GM21515 (cell line): ENCODE measurements around the gene LDLR.

Experiments used
- ATAC-seq: cut with Tn5 transposase; IDR thresholded peaks from one replicate; pipeline ENCODE4 v1.9.1; 2021; ENCODE audit not compliant: unreplicated experiment

The LDLR gene

GRCh38 chr19:11089254-11090013, at the start of gene LDLR:
Gene LDLR (plus strand): TSS chr19:11089463. CDS start chr19:11089549, 86 bp downstream.
- ATAC-seq: no peak

- no peak for ATAC-seq
These were observed 48.1 kb upstream of the LDLR start for GRCh38 chr19:11041194-11041593.

DNA sequence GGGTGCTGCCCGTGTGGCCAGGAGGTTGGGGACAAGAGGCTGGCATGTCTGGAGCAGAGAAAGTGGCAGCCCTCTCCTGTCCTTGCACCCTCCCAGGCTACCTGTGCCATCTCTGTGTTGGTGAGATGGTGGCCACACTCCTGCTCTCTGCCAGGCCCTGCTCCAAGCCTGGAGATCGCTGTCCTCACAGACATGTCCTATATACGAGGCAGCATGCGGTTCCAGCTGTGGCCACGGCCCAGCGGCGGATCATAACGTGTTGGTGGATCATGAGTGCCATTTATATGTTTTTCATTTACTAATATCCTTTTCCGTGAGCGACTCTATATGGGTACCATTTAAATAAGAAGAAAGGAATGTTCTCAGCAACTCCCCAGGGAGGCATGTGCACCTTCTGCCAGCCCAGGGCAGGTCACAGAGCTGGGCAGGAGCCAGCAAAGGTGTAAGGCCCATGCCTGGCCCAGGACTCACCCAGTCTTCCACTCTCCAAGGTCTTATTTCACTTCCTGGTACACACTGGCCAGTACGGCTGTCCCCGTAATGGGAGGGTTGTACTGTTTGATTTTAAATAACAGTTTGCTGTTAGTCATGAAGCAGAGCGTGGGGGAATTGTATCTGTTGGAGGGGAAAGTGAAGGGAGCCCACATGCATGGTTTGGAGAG, 47.2 kb upstream of the LDLR start:
- ATAC-seq: no peak

DNA sequence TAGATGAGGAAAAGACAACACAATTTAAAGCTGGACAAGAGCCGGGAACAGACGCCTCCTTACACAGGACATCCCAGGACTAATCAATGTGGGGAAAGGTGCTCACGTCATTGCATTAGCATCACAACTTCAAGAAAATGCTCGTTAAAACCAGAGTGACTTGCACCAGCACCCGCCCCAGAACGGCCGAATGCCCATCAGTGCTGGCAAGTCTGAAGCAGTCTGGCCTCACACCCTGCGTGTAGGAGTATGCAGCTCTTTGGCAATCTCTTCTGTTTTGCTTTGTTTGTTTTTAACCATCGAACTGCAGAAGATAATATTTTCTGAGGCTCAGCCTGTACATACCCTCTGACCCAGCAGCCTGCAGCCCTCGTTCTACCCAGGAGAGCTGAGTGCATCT, 44.8 kb upstream of the LDLR start:
- ATAC-seq: no peak

DNA sequence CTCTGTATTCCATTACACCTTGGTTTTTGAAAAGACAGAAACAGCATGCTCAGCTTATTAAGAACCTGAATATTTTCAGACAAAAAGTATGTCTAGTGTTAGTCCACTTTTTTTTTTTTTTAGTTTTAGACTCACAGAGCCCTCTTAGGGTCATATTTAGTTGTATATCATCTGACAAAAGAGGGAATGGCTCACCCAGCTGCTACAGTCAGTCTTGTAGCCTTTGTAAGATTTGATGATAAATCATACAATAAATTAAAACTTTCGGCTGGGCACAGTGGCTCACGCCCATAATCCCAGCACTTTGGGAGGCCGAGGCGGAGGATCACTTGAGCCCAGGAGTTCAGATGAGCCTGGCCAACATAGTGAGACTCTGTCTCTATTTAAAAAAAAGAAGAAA, 43.7 kb upstream of the LDLR start:
- no peak for ATAC-seq

DNA sequence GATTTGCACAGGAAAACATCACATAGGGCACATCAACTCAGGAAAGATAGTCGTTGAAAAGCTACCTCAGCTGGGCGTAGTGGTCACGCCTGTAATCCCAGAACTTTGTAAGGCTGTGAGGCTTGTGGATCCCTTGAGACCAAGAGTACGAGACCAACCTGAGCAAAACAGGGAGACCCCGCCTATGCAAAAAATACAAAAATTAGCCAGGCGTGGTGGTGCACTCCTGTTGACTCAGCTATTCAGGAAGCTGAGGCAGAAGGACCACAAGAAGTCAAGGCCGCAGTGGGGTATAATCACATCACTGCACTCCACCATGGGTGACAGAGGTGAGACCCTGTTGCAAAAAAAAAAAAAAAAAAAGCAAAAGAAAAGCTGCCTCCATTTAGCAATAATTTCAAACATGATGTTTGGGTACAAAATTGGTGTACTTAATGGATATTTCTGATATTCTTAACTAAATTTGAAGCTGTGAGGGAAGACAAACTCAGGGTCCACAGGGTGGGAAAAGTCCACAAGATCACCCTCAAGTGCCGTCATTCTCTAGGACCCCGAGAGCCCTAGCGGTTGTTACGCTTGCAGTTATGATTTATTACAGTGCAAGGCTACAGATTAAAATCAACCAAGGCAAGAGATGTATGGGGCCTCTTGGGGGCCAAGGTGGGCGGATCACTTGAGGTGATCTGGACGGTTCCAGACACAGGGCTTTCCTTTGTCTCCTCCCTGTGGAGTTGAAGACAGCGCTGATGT, 42.5 kb upstream of the LDLR start:
- no peak for ATAC-seq

- no peak for ATAC-seq
These were observed 41.4 kb upstream of the LDLR start for GRCh38 chr19:11047866-11048265.

DNA sequence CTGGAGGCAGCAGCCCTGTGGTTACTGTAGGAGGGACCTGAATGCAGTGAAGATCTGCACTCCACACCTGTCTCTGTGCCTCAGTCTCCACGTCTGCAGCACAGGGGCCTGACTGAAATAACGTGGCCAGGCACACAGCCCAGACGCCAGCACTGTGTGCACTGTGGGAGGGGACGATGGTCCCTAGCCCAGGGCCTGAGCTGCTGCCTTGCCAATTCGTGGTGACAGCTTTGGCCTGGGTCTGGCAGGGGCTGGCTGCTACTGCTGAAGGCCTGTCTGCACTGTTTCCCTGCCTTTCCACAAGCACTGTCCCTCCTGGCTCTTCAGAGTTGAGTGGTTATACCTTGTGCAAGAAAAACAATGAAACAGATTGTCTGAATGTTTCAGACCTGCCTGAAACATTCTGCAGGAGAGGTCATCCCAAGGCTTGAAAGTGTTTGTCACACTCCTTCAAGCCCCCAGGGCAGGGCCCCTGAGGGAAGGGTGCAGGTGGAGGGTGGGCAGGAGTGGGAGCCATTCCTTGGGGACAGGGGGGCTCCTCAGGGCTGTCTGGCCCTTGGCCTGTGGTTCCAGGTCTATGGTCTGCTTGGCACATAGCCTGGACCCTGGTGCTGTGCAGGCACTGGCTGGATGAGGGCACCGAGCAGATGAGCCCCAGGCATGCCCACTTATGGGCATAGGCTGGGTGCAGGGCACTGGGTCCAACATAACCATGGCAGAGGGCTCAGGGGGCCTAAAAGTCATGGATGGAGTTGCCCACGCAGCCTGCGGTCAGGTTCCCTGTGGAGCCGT, 38.7 kb upstream of the LDLR start:
- no peak for ATAC-seq

GRCh38 chr19:11053817-11054195, 35.5 kb upstream of the LDLR start:
- ATAC-seq: no peak

- ATAC-seq: no peak
These were observed 35.1 kb upstream of the LDLR start for GRCh38 chr19:11054200-11054599.

GRCh38 chr19:11054628-11055027, 34.6 kb upstream of the LDLR start:
- ATAC-seq: no peak

DNA sequence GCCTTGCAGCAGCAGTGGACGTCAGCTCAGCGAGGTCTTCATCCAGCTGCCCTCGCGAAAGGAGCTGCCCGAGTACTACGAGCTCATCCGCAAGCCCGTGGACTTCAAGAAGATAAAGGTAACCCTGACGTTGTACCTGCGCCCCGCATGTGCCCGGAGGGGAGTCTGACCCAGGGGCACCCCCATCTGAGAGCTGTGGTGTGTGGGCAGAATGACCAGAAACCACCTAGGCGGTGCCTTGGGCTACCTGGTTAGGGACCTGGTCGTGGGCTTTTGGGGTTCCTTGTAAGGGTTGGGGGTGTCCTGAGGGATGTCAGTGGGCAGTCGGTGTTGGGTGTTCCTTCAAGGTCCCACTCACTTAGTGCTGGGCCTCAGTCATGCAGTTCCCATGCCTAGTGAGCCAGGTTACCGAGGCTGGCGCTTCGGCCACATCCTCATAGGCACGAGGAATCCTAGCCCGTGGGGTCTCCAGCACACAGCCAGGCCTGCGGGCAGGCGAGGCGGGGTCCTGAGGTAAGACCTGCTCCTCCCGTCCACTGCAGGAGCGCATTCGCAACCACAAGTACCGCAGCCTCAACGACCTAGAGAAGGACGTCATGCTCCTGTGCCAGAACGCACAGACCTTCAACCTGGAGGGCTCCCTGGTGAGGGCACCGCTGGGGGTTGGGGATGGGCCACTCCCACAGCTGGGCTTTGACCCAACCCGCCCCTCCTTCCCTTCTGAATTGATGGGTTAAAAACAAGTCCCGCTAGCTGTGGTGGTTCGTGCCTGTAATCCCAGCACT, 30.8 kb upstream of the LDLR start:
- ATAC-seq: no peak

DNA sequence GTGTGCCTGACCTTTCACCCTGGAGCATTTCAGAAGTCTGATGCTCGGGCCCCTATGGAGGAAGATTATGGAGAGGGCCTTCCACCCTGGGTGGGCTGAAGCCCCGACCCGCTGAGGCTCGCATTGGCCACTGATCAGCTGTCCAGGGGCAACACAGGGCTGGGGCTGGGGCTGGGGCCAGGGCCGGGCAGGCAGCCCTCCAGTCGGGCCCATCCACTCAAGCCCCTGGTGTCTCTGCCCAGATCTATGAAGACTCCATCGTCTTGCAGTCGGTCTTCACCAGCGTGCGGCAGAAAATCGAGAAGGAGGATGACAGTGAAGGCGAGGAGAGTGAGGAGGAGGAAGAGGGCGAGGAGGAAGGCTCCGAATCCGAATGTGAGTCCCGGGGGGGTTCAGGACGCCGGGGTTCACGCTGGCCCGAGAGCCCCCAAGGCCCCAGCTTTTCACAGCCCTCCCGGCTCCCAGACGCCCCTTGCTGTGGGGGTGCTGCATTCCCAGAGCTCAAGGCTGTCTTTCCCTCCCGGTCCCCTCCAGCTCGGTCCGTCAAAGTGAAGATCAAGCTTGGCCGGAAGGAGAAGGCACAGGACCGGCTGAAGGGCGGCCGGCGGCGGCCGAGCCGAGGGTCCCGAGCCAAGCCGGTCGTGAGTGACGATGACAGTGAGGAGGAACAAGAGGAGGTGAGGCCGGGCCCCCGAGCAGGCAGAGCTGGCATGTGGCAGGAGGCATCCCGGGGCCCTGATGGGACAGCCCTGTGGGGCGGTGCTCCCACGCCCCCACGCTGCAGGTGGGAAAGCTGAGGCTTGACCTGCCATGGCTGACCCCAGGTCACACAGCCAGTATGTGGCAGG, 29.5 kb upstream of the LDLR start:
- no peak for ATAC-seq

GRCh38 chr19:11061952-11062351, 27.3 kb upstream of the LDLR start:
- no peak for ATAC-seq

DNA sequence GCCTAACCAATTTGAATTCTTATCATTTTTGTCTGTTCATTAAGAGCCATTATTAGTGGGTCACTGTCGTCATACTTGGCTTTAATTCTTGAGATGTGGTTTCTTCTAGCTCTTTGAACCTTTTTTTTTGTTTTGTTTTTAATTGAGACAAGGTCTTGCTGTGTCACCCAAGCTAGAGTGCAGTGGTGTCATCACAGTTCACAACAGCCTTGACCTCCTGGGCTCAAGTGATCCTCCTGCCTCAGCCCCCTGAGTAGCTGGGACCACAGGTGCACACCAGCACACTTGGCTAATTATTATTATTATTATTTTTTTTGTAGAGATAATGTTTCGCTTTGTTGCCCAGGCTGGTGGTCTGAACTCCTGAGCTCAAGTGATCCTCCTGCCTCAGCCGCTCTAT, 25.8 kb upstream of the LDLR start:
- ATAC-seq: no peak

DNA sequence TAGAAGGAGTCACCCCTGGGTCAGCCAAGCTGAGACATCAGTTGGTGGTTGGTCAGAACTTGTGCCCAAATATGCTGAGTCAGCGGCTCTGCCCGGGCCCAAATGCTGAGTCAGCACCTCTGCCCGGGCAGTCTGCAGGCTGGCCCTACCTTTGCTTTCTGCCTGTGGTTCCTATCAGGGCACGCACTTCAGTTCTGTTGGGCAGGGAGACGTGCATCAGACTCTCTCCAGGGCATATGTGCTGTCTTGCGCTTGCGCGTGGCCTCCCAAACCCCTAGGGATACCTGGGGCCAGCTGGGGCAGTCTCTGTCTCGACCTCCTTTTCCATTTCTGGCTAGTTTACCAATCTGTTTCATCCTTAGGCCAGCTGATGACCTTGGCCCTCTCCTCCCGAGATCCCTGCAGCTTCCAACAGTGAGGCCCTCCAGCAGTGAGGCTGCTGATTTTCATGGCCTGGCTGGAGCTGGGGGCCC, 24.4 kb upstream of the LDLR start:
- ATAC-seq: no peak

DNA sequence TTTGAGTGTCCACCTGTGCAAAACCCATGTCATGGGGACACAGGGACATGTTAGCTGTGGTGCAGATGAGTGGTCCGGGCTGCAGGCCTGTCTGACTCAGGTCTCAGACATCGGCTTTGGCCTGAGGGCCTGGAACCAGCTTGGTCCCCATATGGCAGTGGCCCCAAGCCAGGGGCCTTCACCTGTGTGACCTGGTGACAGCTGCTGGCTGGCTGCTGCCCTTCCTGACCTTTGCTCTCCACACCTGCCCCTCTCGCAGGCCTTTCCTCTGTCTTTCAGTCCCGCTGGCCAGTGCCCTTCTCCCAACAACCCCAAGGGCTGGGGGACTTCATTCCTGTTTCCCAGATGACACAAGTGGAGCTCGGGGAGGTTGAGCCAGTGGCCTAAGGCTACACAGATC, 22.9 kb upstream of the LDLR start:
- ATAC-seq: no peak

DNA sequence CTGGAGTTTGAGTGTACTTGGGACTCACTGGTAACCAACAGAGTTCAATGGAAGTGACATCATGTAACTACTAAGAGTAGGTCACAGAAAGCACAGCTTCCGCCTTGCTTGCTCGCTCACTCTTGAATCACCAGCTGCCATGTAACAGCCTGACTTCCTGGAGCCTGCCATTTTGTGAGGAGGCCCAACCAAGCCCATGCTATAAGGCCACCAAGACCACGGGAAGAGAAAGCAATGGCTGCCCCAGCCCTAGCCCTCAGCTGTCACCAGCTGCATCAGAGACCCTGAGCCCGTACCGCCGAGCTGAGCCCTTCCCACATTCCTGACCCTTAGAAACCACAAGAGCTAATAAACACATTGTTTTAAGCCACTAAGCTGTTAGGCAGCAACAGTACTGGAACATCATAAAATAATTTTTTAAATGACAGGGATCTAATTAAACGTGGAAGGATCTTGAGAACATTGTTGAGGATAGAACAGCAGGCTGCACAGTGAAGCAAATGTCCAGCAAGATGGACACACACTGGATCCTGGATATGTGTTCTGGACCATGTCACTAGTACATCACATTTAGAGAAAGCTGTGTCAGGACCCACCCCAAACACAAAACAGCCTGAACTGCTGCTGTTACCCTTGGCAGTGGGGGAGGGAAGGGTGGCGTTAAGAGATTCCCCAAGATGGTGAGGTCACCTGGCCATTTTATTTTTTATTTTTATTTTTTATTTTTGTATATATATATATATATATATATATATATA, 21.7 kb upstream of the LDLR start:
- no peak for ATAC-seq

DNA sequence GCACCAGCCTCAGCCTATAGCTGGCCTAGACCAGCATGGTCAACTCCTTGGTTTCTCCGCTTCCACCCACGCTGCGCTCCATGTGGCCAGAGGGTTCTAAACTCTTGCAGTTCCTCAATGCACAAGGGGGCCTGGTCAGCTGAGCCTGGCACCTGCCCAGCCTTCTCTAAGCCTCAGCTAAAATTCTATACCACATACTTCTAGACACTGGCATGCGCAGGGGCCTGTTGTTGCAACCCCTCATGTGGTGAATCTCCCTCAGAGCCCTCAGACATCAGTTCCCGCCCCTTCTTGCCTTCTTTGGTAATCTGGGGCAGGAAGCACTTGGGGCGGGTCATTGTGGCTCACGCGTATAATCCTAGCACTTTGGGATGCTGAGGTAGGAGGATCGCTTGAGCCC, 19.7 kb upstream of the LDLR start:
- ATAC-seq: no peak
